Measurements from ENCODE around the gene RTL5.

GRCh38 chrX:72142794-72143608 is 11.3 kb upstream of the RTL5 start:
- TF ChIP-seq, protein P1, sequence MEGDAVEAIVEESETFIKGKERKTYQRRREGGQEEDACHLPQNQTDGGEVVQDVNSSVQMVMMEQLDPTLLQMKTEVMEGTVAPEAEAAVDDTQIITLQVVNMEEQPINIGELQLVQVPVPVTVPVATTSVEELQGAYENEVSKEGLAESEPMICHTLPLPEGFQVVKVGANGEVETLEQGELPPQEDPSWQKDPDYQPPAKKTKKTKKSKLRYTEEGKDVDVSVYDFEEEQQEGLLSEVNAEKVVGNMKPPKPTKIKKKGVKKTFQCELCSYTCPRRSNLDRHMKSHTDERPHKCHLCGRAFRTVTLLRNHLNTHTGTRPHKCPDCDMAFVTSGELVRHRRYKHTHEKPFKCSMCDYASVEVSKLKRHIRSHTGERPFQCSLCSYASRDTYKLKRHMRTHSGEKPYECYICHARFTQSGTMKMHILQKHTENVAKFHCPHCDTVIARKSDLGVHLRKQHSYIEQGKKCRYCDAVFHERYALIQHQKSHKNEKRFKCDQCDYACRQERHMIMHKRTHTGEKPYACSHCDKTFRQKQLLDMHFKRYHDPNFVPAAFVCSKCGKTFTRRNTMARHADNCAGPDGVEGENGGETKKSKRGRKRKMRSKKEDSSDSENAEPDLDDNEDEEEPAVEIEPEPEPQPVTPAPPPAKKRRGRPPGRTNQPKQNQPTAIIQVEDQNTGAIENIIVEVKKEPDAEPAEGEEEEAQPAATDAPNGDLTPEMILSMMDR (IDR thresholded peaks at IDR 0.05; ENCODE audit: poor library complexity, severe bottlenecking), result no peak
- no peak for TF ChIP-seq EZH2 (IDR thresholded peaks at IDR 0.05; ENCODE audit: borderline replicate concordance, insufficient read depth, low read length, poor library complexity, severe bottlenecking)
- no peak for TF ChIP-seq MXI1 (conservative IDR thresholded peaks at IDR 0.05; ENCODE audit: poor library complexity, severe bottlenecking)
- no peak for TF ChIP-seq POLR2AphosphoS5 (IDR thresholded peaks at IDR 0.05)
- no peak for TF ChIP-seq TAF1 (IDR thresholded peaks at IDR 0.05; ENCODE audit: low read depth)
- TF ChIP-seq EP300 (conservative IDR thresholded peaks at IDR 0.05; ENCODE audit: poor library complexity, severe bottlenecking), result no peak
- no peak for TF ChIP-seq REST (IDR thresholded peaks at IDR 0.05; ENCODE audit: borderline replicate concordance)
